ENCODE measurements around the gene DEAF1.

DNA sequence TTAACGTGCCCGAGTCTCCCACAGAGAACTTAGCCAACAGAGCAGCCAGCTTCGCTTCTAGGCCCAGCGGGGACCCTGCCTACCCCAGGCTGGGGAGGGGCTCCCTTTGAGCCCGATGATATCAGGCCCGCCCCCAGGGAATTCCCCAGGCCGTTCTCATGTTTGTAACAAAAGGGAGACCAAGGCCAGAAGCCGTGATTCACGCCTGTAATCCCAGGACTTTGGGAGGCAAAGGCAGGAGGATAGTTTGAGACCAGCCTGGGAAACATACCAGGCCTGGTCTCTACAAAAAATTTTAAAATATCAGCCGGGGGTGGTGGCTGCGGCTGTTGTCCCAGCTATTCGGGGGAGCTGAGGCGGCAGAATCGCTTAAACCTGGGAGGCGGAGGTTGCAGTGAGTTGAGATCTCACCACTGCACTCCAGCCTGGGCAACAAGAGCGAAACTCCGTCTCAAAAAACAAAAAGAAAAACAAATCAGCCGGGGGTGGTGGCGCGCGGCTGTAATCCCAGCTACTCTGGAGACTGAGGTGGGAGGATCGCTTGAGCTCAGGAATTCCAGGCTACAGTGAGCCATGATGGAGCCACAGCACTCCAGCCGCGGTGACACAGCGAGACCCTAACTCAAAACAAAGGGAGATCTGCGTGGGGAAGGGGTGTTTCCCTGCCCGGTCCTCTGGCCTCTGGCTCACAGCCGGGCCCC lies 56.2 kb downstream of the DEAF1 start:
- TF ChIP-seq, protein P1, sequence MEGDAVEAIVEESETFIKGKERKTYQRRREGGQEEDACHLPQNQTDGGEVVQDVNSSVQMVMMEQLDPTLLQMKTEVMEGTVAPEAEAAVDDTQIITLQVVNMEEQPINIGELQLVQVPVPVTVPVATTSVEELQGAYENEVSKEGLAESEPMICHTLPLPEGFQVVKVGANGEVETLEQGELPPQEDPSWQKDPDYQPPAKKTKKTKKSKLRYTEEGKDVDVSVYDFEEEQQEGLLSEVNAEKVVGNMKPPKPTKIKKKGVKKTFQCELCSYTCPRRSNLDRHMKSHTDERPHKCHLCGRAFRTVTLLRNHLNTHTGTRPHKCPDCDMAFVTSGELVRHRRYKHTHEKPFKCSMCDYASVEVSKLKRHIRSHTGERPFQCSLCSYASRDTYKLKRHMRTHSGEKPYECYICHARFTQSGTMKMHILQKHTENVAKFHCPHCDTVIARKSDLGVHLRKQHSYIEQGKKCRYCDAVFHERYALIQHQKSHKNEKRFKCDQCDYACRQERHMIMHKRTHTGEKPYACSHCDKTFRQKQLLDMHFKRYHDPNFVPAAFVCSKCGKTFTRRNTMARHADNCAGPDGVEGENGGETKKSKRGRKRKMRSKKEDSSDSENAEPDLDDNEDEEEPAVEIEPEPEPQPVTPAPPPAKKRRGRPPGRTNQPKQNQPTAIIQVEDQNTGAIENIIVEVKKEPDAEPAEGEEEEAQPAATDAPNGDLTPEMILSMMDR (conservative IDR thresholded peaks at IDR 0.05 in 1 of 2, IDR thresholded peaks at IDR 0.05 in 1 of 2; ENCODE audit: low read depth in 1 of 2, low read length in 2 of 2), result no peak
- TF ChIP-seq EZH2 (IDR thresholded peaks at IDR 0.05; ENCODE audit: low read length, missing control alignments), result no peak

Measured in fibroblast of lung (primary cell).